Sigmoid colon (tissue), 4 donors: Measurements from ENCODE around the gene GRB2.

Source experiments
- CTCF ChIP-seq, 4 experiments: fragments of 450-650 bp in 3 of 4; fragments of 200-600 bp in 1 of 4; IDR thresholded peaks; one replicate each; pipeline ENCODE4 v1.5.1; 2016 to 2019; ENCODE audit warnings: antibody characterized with exemption in 4 of 4, mild to moderate bottlenecking in 3 of 4, moderate library complexity in 2 of 4
- EP300 ChIP-seq, 4 donors: sonication (generic); formaldehyde crosslinking; IDR thresholded peaks; one replicate each; pipeline ENCODE4 v1.6.1; 2017; ENCODE audit warnings: antibody characterized with exemption in 4 of 4
- POLR2A ChIP-seq, 2 donors: fragments of 450-650 bp; IDR thresholded peaks; one replicate each; pipeline ENCODE4 v1.6.1; 2016; ENCODE audit warnings: antibody characterized with exemption in 2 of 2, mild to moderate bottlenecking in 2 of 2, moderate library complexity in 2 of 2
- POLR2AphosphoS5 ChIP-seq, 4 donors: sonication (generic); formaldehyde crosslinking; IDR thresholded peaks; one replicate each; pipeline ENCODE4 v1.6.1; 2017; ENCODE audit warnings: antibody characterized with exemption in 4 of 4

GRCh38 chr17:75371981-75372380 is 33.5 kb downstream of the GRB2 start:
- TF ChIP-seq POLR2AphosphoS5 (IDR thresholded peaks at IDR 0.05), result no peak
- TF ChIP-seq CTCF (IDR thresholded peaks at IDR 0.05), result no peak
- TF ChIP-seq EP300 (IDR thresholded peaks at IDR 0.05), result no peak
- TF ChIP-seq POLR2A (IDR thresholded peaks at IDR 0.05), result no peak
